TTC549 (cell line): ENCODE results near the gene CXorf38.
A peak's percentile ranks its signal among the peaks of the same experiment; 100 is the strongest.

Source experiments
- FAIRE-seq: peaks from 2 replicates; lab custom pipeline; 2012; peaks lifted over from hg19 to GRCh38; lab: Jason Lieb, UNC

The CXorf38 gene, protein sequence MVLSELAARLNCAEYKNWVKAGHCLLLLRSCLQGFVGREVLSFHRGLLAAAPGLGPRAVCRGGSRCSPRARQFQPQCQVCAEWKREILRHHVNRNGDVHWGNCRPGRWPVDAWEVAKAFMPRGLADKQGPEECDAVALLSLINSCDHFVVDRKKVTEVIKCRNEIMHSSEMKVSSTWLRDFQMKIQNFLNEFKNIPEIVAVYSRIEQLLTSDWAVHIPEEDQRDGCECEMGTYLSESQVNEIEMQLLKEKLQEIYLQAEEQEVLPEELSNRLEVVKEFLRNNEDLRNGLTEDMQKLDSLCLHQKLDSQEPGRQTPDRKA

GRCh38 chrX:40647307-40648197 is at the start of gene CXorf38:
Gene CXorf38, minus strand, starts transcription at chrX:40647561. Its CDS starts 41 bp downstream, at chrX:40647520.
- no peak for FAIRE-seq

GRCh38 chrX:40694802-40695201 is 47.4 kb upstream of the CXorf38 start:
- FAIRE-seq, result no peak

DNA sequence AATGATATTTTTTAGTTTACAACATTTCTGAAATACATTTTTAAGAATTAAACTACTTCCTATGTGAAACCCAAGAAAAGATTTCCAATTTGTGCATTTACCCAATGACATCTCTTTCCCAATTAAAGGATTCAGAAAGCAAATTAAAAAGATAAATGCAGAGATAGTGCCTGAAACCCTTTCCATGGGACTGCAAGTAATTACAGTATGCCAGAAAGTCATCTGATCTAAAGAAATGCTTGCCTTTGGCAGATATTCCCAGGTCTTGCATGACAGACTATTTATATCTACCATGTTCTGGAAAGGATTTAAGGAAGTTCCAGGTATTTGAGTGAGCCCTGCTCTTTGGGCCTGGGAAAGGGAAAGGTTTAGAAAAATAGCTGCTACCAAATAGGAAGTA is 41.6 kb upstream of the CXorf38 start:
- FAIRE-seq, result no peak

DNA sequence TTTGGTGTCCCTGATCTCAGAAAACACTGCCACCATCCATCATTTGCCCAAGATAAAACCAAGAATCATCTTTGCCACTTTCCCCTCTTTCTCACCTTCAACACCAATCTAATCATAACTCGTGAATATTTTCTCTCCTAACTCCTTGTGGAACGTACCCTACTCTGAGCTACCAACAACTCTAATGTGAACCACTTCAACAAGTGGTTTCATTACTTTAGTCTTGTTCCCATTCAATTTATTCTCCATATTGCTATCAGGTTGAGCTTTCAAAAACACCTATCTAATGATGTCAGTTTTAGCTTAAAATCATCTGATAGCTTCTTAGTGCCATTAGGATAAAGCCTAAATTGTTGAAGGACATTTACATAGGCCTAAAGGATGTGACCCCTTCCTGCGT is 39.8 kb upstream of the CXorf38 start:
- FAIRE-seq, result no peak

GRCh38 chrX:40685362-40685918 is 38.1 kb upstream of the CXorf38 start:
- FAIRE-seq, result no peak

DNA sequence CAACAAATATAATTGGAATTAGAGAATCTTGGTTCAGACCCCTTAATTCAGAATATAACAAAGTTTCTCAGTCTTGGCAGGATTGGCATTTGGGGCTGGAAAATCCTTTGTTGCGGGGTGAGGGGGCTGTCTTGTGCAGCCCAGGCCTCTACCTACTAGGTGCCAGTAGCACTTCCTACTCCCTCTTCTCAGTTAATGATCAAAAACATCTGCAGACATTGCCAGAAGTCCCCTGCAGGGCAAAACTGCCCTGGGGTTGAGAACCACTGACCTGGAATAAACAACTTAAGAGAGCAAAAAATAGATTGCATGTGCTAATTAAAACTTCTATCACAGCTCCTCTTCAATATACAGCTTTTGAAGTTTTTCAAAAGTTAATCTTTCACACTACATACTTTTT is 36.7 kb upstream of the CXorf38 start:
- FAIRE-seq, result no peak

GRCh38 chrX:40683245-40683644 is 35.9 kb upstream of the CXorf38 start:
- FAIRE-seq, result no peak

DNA sequence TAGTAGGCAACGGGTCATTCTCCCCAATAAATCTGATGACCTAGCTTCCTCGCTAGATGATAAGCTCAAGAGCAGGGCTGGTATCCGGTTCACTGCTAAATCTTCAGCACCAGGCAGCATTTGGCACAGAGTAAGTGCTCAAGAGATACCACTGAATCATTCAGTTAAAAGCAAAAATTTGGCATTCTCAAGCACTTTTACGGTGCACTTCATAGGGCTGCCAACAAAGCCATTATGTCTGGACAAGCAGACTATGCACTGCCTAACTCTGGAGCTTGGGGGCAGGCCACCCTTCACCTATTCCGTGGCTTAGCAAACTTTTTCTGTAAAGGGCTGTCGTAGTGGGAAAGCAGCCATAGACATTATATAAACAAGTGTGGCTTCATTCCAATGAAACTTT is 23.8 kb upstream of the CXorf38 start:
- no peak for FAIRE-seq

DNA sequence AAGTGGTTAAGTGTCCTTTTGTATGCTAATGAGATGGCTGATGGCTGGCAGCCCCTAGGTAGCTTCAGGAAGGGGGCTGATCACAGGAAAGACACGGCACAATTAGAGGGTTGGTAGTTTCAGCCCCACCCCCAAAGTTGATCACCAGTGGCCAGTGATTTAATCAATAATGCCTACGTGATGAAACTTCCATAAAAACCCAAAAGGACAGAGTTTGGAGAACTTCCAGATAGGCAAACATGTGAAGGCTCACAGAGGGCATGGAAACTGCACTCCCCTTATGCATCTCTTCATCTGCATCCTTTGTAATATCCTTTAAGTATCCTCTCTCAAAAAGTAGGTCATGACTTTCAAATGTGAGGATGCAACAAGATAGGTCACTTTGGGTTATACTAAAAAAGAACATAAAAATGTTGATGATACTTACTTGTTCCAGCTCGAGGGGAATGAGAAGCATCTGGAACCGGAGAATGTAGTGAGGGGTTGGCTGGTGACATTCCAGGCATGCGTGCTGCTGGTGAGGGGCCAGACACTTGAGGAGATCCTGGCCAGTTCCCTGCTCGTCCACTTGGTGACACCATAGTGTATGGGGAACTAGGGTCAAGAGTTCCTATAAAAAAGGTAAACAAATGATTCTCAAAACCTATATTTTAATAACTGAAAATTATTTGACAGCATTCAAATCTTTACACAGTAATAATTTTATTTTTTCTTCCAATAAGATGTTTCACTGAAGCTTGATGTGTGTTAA is 16.7 kb upstream of the CXorf38 start:
- no peak for FAIRE-seq

DNA sequence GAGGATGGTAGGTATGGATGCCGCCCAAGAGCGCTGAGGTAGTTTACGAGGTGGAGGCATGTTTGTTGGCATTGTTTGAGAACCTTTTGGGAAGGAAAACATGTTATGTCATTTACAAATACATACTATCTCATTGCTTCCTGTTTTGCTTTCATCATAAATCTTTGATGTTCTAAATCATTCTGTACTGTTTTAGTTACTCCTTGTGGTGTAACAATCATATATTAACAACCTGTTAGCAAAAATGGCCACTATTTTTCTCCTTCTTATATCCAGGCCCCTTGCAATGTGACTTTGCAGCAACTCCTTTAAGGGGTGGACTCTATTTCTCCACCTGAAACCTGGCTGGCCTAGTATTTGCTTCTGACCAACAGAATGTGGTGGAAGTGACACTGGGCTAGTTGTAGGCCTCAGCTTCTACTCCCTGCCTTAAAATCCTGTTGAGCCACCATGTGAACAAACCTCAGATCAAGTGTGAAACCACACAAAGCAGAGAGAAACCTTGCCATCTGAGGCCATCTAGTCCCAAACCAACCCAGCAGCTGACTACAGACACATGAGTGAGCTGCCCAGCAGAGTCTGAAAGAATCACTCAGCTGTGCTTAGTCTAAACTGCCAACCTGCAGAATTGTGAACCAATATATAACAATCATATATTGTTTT is 15.8 kb upstream of the CXorf38 start:
- no peak for FAIRE-seq

DNA sequence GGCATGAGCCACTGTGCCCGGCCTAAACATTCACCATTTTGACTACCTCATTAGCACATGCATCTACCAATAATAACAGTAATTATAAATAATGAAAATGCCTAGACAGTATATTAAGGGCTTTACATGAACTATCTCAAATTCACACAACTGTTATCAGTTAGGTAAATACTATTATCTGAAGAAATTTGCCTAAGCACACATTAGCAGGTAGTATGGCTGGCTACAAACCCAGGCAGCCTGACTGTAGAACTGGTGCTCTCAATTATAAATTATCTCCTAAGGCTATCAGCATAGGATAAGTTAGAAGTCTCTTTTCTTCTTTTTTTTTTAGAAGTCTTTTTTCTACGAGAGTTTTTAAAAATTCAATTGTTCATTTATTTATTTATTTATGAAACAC is 14.1 kb upstream of the CXorf38 start:
- FAIRE-seq, result no peak

GRCh38 chrX:40660381-40660780 is 13.0 kb upstream of the CXorf38 start:
- FAIRE-seq, result no peak

- FAIRE-seq, result no peak
Measured at GRCh38 chrX:40653535-40653934, 6.2 kb upstream of the CXorf38 start.

- FAIRE-seq, result no peak
Measured at GRCh38 chrX:40652664-40653063, 5.3 kb upstream of the CXorf38 start.

- FAIRE-seq, result peak; percentile 83
Measured at GRCh38 chrX:40651620-40652223, 4.4 kb upstream of the CXorf38 start.

DNA sequence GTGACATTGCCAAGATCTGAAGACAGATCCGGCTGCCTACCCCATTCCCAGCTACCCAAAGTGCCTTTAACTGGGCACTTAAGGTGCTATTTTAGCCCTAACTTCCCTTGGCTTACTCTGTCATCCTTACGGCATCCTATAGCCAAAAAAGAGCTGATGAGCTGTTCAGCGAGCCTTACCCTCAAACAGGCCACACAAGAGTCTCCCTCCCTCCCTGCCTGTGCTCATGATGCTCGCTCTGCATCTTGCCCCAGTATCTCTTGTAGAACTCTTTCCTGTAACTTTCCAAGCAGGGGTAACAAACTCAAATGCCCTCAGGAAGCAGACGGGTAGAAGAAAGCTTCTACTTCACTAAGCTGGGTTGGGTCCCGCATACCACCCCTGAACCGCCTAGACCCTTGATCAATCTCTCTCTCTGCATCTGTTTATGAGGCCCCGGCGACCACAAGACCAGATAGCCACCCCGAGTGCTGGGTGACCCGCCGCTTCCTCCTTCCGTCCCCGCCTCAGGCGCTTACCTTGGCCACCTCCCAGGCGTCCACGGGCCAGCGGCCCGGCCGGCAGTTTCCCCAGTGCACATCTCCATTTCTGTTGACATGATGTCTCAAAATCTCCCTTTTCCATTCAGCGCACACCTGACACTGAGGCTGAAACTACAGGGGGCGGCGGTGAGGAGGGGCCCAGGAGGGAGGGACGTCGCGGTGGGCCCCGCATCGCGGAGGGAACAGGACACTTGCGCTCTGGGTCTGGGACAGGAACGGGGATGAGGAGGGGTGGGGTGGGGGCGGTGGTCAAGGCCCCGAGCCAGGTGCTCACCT is 663 bp downstream of the CXorf38 start:
- no peak for FAIRE-seq

- no peak for FAIRE-seq
Measured at GRCh38 chrX:40644821-40645358, 2.5 kb downstream of the CXorf38 start.

GRCh38 chrX:40644176-40644575 is 3.2 kb downstream of the CXorf38 start:
- FAIRE-seq, result no peak

DNA sequence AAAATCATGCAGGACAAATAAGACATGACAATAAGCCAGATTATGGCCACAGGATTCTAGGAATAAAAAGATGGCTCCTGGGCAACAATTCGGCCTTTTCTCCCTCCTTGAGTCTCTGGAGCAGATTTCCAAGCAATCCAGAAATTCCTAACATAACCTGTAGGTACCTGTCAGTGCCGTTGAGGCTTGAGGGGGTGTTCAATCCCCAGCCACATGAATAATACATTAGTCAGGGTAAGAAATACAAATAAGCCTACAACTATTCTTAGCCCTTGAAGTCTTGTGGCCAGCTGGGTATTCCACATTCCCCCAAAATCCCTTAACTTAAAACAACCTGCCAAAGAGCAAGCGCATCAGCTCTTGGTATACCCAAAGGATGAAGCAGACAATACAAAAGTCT is 9.7 kb downstream of the CXorf38 start:
- FAIRE-seq, result no peak

- no peak for FAIRE-seq
Measured at GRCh38 chrX:40632199-40632598, 15.2 kb downstream of the CXorf38 start.
